Fibroblast of skin of scalp (primary cell): ENCODE measurements around the gene MPV17L2.

ENCODE experiments used
- DNase-seq: peaks from one replicate; pipeline ENCODE4 v3.0.0-alpha.2; 2013

MPV17L2 gene

DNA sequence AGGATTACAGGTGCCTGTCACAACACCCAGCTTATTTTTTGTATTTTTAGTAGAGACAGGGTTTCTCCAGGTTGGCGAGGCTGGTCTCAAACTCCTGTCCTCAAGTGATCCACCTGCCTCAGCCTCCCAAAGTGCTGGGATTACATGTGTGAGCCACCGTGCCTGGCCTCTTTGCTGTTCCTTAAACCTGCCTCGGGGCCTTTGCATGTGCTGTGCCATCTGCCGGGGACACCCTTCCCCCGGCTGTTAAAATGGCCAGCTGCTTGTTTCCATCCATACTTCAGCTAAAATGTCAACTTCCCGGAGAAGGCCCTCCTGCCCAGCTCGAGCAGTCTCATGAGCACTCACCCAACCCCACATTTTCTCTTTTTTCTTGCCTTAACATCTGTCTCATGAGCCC is 52.3 kb downstream of the MPV17L2 start:
- no peak for DNase-seq
